Measurements from ENCODE around the gene COPS9.

DNA sequence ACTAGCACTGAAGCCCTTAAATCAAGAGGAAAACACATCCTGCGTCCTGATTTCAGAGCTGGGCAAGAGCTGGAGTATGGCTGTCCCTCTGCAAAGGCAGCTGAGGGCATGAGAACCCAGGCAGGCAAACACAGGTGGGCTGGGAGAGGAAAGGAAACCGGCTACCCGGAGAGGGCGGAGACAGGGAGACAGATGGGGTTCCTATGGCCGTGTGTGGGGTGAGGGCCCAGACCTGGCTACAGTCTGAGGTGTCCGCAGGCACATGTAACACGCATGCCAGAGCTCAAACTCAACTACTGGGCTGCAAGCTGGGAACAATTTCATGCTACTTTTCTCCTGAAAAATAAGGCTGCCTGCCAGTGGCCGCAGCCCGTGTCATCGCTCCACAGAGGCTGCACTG is 2.7 kb downstream of the COPS9 start:
- no peak for TF ChIP-seq POLR2A (IDR thresholded peaks at IDR 0.05; ENCODE audit: low read length)
- TF ChIP-seq GATA1 (IDR thresholded peaks at IDR 0.05; ENCODE audit: low read depth, low read length), result no peak

Measured in erythroblast (primary cell).